WTC11 (cell line): Measurements from ENCODE around the gene ZER1. TPM values are rescaled to one million over a fixed set of nuclear protein-coding genes. Genes with fewer than 3 reads are reported as not detected.
A peak's percentile ranks its signal among the peaks of the same experiment; 100 is the strongest.

Experiments
- CREB1 ChIP-seq: sonication (generic); formaldehyde crosslinking; IDR thresholded peaks from 2 replicates; pipeline ENCODE4 v1.8.0; 2023; ENCODE audit warnings: mild to moderate bottlenecking, missing genetic modification reagents
- ETV6 ChIP-seq: sonication (generic); formaldehyde crosslinking; IDR thresholded peaks from 2 replicates; pipeline ENCODE4 v1.8.1; 2022; ENCODE audit warnings: mild to moderate bottlenecking, missing genetic modification reagents
- FOXP1 ChIP-seq: sonication (generic); formaldehyde crosslinking; IDR thresholded peaks from 2 replicates; pipeline ENCODE4 v1.8.0; 2022; ENCODE audit warnings: missing genetic modification reagents, mild to moderate bottlenecking, moderate library complexity, borderline replicate concordance
- JAZF1 ChIP-seq: fragments of 250-450 bp; sonication (Bioruptor Pico); IDR thresholded peaks from 2 replicates; pipeline ENCODE4 v1.9.0; 2021; ENCODE audit warnings: moderate library complexity, mild to moderate bottlenecking, inconsistent platforms
- NFE2L1 ChIP-seq: sonication (generic); formaldehyde crosslinking; IDR thresholded peaks from 2 replicates; pipeline ENCODE4 v1.8.1; 2023; ENCODE audit warnings: missing genetic modification reagents
- NR1H2 ChIP-seq: sonication (generic); formaldehyde crosslinking; IDR thresholded peaks from 2 replicates; pipeline ENCODE4 v1.9.0; 2021; ENCODE audit warnings: mild to moderate bottlenecking, moderate library complexity, missing genetic modification reagents
- SMAD3 ChIP-seq: sonication (generic); formaldehyde crosslinking; IDR thresholded peaks from 2 replicates; pipeline ENCODE4 v1.8.0; 2022; ENCODE audit warnings: missing genetic modification reagents, mild to moderate bottlenecking, borderline replicate concordance
- SMAD4 ChIP-seq: sonication (generic); formaldehyde crosslinking; IDR thresholded peaks from 2 replicates; pipeline ENCODE4 v1.8.0; 2022; ENCODE audit warnings: mild to moderate bottlenecking, missing genetic modification reagents
- SP1 ChIP-seq: sonication (generic); formaldehyde crosslinking; conservative IDR thresholded peaks from 2 replicates; pipeline ENCODE4 v1.8.1; 2022; ENCODE audit warnings: missing genetic modification reagents
- TP53 ChIP-seq: sonication (generic); formaldehyde crosslinking; IDR thresholded peaks from 2 replicates; pipeline ENCODE4 v1.8.1; 2023; ENCODE audit warnings: mild to moderate bottlenecking, missing genetic modification reagents
- ZBTB21 ChIP-seq: sonication (generic); formaldehyde crosslinking; IDR thresholded peaks from 2 replicates; pipeline ENCODE4 v1.8.1; 2023; ENCODE audit warnings: mild to moderate bottlenecking, missing genetic modification reagents, borderline replicate concordance
- ZNF423 ChIP-seq: fragments of 250-450 bp; sonication (Bioruptor Pico); IDR thresholded peaks from 2 replicates; pipeline ENCODE4 v2.1.2; 2022; ENCODE audit warnings: mild to moderate bottlenecking, moderate library complexity
- total RNA-seq: library from RNA; stranded (reverse); gene quantifications from 3 replicates; pipeline ENCODE4 v1.2.3, GENCODE V29; 2021
- TF ChIP-seq, protein P1 (sequence below): sonication (generic); formaldehyde crosslinking; IDR thresholded peaks from 2 replicates; pipeline ENCODE4 v1.8.1; 2022; ENCODE audit warnings: mild to moderate bottlenecking, moderate library complexity, missing genetic modification reagents
- TF ChIP-seq, protein P2 (sequence below): fragments of 250-450 bp; sonication (Bioruptor Pico); IDR thresholded peaks from 2 replicates; pipeline ENCODE4 v1.8.0; 2021; ENCODE audit warnings: mild to moderate bottlenecking
- TF ChIP-seq, protein P3 (sequence below): fragments of 250-450 bp; sonication (Bioruptor Pico); IDR thresholded peaks from 2 replicates; pipeline ENCODE4 v1.9.0; 2021; ENCODE audit warnings: mild to moderate bottlenecking
- TF ChIP-seq, protein P4 (sequence below): fragments of 250-450 bp; sonication (Bioruptor Pico); IDR thresholded peaks from 2 replicates; pipeline ENCODE4 v1.9.0; 2021; ENCODE audit warnings: mild to moderate bottlenecking
- TF ChIP-seq, protein P5 (sequence below): sonication (generic); formaldehyde crosslinking; IDR thresholded peaks from 2 replicates; pipeline ENCODE4 v1.8.1; 2023; ENCODE audit warnings: mild to moderate bottlenecking, missing genetic modification reagents
- TF ChIP-seq, protein P6 (sequence below): sonication (generic); formaldehyde crosslinking; IDR thresholded peaks from 2 replicates; pipeline ENCODE4 v1.8.1; 2023; ENCODE audit warnings: mild to moderate bottlenecking, missing genetic modification reagents, borderline replicate concordance
- TF ChIP-seq, protein P7 (sequence below): fragments of 250-450 bp; sonication (Bioruptor Pico); IDR thresholded peaks from 2 replicates; pipeline ENCODE4 v1.9.0; 2021; ENCODE audit warnings: mild to moderate bottlenecking, borderline replicate concordance
- TF ChIP-seq, protein P8 (sequence below): sonication (generic); formaldehyde crosslinking; IDR thresholded peaks from 2 replicates; pipeline ENCODE4 v1.8.0; 2022; ENCODE audit warnings: mild to moderate bottlenecking, missing genetic modification reagents
- TF ChIP-seq, protein P9 (sequence below): sonication (generic); formaldehyde crosslinking; IDR thresholded peaks from 2 replicates; pipeline ENCODE4 v1.8.1; 2022; ENCODE audit warnings: low read depth, mild to moderate bottlenecking, moderate library complexity, missing genetic modification reagents, borderline replicate concordance

ZER1 gene
- total RNA-seq, 1 experiment from 2014 or later: 23.8 TPM

DNA sequence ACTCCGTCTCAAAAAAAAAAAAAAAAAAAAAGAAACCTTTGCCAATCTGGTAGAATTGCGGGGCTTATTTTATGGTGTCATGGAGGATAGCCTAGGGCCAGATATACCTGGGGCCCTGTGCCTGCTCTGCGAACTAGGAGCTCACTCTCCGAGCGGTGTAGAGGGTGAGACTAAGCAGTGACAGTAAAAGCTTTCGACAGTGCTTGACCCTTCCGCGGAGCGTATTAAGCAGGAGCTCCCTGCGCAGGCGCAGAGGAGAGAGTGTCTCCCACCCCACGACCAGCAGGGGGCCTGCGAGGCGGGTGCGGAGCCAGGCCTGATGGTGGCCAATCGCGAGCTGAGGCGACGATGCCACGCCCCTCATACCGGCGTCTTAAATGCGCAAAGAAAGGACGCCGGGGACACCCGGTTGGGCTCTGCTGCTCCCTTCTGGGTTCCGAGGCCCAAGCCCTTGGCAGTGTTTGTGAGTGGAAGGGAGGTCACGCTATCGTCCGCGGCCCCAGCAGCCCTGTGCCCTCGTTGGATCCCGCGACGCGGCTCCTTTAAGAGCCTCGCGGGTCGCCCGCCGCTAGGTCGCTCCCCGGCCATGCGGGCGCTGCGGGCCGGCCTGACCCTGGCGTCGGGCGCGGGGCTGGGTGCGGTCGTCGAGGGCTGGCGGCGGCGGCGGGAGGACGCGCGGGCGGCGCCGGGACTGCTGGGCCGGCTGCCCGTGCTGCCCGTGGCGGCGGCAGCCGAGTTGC is 46.5 kb upstream of the ZER1 start, which contains the start of gene ENDOG (continued):
- TF ChIP-seq, protein P1, sequence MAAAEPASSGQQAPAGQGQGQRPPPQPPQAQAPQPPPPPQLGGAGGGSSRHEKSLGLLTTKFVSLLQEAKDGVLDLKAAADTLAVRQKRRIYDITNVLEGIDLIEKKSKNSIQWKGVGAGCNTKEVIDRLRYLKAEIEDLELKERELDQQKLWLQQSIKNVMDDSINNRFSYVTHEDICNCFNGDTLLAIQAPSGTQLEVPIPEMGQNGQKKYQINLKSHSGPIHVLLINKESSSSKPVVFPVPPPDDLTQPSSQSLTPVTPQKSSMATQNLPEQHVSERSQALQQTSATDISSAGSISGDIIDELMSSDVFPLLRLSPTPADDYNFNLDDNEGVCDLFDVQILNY (CRISPR knock-in tag): no peak
- TF ChIP-seq FOXP1 (CRISPR knock-in tag) (no peak), NR1H2 (CRISPR knock-in tag) (no peak), JAZF1 (CRISPR knock-in tag) (no peak), TP53 (CRISPR knock-in tag) (no peak), ETV6 (CRISPR knock-in tag) (no peak), SMAD3 (no peak), ZBTB21 (no peak), SMAD4 (CRISPR knock-in tag) (no peak), NFE2L1 (CRISPR knock-in tag) (peak; percentile 77; the same call in 1 of the 2 replicates), SP1 (CRISPR knock-in tag) (peak; percentile 67; the same call in 1 of the 2 replicates), ZNF423 (CRISPR knock-in tag) (no peak), CREB1 (no peak)
- TF ChIP-seq, protein P2, sequence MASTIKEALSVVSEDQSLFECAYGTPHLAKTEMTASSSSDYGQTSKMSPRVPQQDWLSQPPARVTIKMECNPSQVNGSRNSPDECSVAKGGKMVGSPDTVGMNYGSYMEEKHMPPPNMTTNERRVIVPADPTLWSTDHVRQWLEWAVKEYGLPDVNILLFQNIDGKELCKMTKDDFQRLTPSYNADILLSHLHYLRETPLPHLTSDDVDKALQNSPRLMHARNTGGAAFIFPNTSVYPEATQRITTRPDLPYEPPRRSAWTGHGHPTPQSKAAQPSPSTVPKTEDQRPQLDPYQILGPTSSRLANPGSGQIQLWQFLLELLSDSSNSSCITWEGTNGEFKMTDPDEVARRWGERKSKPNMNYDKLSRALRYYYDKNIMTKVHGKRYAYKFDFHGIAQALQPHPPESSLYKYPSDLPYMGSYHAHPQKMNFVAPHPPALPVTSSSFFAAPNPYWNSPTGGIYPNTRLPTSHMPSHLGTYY (CRISPR knock-in tag): no peak
- TF ChIP-seq, protein P3, sequence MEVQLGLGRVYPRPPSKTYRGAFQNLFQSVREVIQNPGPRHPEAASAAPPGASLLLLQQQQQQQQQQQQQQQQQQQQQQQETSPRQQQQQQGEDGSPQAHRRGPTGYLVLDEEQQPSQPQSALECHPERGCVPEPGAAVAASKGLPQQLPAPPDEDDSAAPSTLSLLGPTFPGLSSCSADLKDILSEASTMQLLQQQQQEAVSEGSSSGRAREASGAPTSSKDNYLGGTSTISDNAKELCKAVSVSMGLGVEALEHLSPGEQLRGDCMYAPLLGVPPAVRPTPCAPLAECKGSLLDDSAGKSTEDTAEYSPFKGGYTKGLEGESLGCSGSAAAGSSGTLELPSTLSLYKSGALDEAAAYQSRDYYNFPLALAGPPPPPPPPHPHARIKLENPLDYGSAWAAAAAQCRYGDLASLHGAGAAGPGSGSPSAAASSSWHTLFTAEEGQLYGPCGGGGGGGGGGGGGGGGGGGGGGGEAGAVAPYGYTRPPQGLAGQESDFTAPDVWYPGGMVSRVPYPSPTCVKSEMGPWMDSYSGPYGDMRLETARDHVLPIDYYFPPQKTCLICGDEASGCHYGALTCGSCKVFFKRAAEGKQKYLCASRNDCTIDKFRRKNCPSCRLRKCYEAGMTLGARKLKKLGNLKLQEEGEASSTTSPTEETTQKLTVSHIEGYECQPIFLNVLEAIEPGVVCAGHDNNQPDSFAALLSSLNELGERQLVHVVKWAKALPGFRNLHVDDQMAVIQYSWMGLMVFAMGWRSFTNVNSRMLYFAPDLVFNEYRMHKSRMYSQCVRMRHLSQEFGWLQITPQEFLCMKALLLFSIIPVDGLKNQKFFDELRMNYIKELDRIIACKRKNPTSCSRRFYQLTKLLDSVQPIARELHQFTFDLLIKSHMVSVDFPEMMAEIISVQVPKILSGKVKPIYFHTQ (CRISPR knock-in tag): no peak
- TF ChIP-seq, protein P4, sequence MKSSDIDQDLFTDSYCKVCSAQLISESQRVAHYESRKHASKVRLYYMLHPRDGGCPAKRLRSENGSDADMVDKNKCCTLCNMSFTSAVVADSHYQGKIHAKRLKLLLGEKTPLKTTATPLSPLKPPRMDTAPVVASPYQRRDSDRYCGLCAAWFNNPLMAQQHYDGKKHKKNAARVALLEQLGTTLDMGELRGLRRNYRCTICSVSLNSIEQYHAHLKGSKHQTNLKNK (CRISPR knock-in tag): no peak
- TF ChIP-seq, protein P5, sequence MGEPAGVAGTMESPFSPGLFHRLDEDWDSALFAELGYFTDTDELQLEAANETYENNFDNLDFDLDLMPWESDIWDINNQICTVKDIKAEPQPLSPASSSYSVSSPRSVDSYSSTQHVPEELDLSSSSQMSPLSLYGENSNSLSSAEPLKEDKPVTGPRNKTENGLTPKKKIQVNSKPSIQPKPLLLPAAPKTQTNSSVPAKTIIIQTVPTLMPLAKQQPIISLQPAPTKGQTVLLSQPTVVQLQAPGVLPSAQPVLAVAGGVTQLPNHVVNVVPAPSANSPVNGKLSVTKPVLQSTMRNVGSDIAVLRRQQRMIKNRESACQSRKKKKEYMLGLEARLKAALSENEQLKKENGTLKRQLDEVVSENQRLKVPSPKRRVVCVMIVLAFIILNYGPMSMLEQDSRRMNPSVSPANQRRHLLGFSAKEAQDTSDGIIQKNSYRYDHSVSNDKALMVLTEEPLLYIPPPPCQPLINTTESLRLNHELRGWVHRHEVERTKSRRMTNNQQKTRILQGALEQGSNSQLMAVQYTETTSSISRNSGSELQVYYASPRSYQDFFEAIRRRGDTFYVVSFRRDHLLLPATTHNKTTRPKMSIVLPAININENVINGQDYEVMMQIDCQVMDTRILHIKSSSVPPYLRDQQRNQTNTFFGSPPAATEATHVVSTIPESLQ (CRISPR knock-in tag): no peak
- TF ChIP-seq, protein P6, sequence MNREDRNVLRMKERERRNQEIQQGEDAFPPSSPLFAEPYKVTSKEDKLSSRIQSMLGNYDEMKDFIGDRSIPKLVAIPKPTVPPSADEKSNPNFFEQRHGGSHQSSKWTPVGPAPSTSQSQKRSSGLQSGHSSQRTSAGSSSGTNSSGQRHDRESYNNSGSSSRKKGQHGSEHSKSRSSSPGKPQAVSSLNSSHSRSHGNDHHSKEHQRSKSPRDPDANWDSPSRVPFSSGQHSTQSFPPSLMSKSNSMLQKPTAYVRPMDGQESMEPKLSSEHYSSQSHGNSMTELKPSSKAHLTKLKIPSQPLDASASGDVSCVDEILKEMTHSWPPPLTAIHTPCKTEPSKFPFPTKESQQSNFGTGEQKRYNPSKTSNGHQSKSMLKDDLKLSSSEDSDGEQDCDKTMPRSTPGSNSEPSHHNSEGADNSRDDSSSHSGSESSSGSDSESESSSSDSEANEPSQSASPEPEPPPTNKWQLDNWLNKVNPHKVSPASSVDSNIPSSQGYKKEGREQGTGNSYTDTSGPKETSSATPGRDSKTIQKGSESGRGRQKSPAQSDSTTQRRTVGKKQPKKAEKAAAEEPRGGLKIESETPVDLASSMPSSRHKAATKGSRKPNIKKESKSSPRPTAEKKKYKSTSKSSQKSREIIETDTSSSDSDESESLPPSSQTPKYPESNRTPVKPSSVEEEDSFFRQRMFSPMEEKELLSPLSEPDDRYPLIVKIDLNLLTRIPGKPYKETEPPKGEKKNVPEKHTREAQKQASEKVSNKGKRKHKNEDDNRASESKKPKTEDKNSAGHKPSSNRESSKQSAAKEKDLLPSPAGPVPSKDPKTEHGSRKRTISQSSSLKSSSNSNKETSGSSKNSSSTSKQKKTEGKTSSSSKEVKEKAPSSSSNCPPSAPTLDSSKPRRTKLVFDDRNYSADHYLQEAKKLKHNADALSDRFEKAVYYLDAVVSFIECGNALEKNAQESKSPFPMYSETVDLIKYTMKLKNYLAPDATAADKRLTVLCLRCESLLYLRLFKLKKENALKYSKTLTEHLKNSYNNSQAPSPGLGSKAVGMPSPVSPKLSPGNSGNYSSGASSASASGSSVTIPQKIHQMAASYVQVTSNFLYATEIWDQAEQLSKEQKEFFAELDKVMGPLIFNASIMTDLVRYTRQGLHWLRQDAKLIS (CRISPR knock-in tag): no peak
- TF ChIP-seq, protein P7, sequence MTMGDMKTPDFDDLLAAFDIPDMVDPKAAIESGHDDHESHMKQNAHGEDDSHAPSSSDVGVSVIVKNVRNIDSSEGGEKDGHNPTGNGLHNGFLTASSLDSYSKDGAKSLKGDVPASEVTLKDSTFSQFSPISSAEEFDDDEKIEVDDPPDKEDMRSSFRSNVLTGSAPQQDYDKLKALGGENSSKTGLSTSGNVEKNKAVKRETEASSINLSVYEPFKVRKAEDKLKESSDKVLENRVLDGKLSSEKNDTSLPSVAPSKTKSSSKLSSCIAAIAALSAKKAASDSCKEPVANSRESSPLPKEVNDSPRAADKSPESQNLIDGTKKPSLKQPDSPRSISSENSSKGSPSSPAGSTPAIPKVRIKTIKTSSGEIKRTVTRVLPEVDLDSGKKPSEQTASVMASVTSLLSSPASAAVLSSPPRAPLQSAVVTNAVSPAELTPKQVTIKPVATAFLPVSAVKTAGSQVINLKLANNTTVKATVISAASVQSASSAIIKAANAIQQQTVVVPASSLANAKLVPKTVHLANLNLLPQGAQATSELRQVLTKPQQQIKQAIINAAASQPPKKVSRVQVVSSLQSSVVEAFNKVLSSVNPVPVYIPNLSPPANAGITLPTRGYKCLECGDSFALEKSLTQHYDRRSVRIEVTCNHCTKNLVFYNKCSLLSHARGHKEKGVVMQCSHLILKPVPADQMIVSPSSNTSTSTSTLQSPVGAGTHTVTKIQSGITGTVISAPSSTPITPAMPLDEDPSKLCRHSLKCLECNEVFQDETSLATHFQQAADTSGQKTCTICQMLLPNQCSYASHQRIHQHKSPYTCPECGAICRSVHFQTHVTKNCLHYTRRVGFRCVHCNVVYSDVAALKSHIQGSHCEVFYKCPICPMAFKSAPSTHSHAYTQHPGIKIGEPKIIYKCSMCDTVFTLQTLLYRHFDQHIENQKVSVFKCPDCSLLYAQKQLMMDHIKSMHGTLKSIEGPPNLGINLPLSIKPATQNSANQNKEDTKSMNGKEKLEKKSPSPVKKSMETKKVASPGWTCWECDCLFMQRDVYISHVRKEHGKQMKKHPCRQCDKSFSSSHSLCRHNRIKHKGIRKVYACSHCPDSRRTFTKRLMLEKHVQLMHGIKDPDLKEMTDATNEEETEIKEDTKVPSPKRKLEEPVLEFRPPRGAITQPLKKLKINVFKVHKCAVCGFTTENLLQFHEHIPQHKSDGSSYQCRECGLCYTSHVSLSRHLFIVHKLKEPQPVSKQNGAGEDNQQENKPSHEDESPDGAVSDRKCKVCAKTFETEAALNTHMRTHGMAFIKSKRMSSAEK (CRISPR knock-in tag): no peak
- TF ChIP-seq, protein P8, sequence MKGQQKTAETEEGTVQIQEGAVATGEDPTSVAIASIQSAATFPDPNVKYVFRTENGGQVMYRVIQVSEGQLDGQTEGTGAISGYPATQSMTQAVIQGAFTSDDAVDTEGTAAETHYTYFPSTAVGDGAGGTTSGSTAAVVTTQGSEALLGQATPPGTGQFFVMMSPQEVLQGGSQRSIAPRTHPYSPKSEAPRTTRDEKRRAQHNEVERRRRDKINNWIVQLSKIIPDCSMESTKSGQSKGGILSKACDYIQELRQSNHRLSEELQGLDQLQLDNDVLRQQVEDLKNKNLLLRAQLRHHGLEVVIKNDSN (CRISPR knock-in tag): no peak
- TF ChIP-seq, protein P9, sequence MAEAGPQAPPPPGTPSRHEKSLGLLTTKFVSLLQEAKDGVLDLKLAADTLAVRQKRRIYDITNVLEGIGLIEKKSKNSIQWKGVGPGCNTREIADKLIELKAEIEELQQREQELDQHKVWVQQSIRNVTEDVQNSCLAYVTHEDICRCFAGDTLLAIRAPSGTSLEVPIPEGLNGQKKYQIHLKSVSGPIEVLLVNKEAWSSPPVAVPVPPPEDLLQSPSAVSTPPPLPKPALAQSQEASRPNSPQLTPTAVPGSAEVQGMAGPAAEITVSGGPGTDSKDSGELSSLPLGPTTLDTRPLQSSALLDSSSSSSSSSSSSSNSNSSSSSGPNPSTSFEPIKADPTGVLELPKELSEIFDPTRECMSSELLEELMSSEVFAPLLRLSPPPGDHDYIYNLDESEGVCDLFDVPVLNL (CRISPR knock-in tag): no peak
